NCI-H1092 (cell line): ENCODE measurements around the gene ZDHHC11.
A peak's percentile ranks its signal among the peaks of the same experiment; 100 is the strongest.

Experiments
- DNase-seq: peaks from one replicate; lab custom pipeline; 2025; lab: John Stamatoyannopoulos, UW

The ZDHHC11 gene

DNA sequence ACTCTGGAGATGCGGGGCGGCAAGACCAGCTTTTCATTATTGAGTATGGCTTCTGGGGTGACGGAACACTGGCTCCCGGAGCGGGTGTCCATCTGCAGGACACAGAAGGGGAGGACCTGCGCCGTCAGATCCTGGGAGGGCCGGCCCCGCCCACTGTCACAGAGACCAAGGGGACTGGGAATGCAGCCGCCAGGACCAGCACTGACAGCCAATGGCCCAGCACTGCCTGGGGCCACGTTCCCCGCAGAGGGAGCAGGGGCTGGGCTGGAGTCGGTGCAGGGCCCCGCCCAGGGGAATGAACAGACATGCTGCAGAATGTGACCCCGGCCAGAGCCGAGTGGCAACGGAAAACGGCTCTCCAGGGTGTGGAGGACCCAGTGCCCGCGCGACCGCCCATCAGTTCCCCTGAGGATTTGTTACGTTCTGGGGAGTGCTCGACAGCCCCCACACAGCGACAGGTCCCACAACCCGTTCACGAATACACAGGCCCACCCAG is at the start of gene ZDHHC11:
Gene ZDHHC11, minus strand, starts transcription at position 476 of the 496 bp plus-strand sequence. Its CDS starts 384 bp downstream, at position 92.
- no peak for DNase-seq

DNA sequence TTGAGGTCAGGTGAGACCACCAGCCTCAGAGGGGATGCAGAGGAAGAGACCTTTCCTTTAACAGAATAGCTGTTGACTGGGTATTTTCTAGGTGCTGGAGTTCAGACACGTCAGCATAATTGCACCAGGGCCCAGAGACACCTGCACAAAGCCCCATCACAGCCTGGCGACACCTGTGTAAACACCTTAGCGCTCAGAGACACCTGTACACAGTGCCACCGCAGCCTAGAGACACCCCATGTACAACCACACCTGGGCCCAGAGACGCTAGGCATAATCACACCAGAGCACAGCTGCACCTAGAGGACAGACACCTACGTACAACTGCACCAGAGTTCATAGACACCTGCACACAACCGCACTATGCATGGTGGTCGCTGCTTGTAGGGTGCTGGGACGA is 42.9 kb upstream of the ZDHHC11 start:
- DNase-seq: no peak

DNA sequence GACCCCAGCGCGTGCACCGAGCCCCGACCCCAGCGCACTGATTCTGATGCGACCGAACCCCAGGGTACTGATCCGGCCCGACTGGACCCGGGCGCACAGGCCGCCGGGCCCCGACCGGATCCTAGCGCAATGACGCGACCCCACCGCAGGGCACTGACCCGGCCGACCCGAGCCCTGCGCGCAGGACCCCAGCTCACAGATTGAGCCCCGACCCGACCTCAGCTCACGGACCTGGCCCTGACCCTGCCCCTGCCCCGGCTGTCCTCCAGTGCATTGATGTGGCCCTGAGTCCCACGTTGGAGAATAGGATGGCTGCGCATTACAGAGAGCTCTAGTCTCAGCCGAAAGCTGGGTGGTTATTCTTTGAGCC is 42.3 kb upstream of the ZDHHC11 start:
- no peak for DNase-seq

GRCh38 chr5:892394-893136 is 41.8 kb upstream of the ZDHHC11 start, which contains the start of the genes BRD9 and TRIP13:
TSS of gene BRD9 (minus strand) at chr5:892801. CDS start at chr5:892657, 144 bp downstream.
TSS of gene TRIP13 (plus strand) at chr5:892884. CDS start at chr5:892999, 115 bp downstream.
- peak; percentile 59 for DNase-seq

GRCh38 chr5:891837-892393 is 41.1 kb upstream of the ZDHHC11 start:
- DNase-seq: no peak

GRCh38 chr5:891117-891836 is 40.5 kb upstream of the ZDHHC11 start:
- no peak for DNase-seq

DNA sequence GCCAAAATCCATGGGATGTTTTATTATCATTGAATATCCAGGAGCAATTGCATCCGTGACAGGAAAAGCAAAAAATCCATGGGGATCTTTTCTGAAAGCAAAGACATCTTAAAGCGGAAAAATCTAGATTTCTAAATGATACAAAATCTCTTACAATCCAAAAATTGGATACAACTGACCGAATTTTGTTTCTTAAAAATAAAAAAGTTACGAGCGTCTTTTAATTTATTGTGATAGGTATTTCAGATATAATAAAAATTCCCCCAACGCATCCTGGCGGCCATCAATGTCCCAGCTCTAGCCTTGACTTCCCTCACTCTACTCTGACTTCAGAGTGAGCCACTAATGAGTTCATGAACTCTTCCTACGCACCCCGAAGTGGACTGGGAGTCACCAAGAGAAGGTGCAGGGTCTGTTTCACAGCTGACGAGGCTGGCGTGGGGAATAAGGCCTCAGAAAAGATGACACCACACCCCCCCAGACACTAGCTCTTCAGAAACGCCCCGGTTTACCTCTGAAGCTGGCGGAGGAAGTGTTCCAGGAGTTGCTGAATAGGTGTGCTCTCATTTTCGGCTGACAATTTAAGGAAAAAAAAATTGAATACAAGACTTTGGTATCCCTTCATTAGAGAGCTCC is 38.4 kb upstream of the ZDHHC11 start:
- DNase-seq: no peak

DNA sequence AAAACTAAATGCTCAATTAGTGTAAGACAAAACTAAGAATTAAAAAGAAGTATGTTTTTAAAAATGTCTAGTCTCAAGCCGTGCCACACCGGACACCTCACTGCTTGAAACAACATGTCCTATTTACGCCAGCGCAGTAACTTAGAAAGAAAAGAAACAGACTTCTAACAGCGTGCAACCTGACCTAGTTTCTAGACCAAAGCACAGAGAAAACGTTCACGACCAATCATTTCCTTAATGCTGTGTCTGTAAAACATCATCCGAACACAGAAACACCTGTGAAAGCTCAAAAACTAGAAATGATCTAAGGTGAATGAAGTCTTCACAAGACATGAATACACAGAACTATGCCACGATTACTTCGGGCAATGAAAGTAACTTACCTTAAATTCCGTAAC is 37.9 kb upstream of the ZDHHC11 start:
- no peak for DNase-seq

DNA sequence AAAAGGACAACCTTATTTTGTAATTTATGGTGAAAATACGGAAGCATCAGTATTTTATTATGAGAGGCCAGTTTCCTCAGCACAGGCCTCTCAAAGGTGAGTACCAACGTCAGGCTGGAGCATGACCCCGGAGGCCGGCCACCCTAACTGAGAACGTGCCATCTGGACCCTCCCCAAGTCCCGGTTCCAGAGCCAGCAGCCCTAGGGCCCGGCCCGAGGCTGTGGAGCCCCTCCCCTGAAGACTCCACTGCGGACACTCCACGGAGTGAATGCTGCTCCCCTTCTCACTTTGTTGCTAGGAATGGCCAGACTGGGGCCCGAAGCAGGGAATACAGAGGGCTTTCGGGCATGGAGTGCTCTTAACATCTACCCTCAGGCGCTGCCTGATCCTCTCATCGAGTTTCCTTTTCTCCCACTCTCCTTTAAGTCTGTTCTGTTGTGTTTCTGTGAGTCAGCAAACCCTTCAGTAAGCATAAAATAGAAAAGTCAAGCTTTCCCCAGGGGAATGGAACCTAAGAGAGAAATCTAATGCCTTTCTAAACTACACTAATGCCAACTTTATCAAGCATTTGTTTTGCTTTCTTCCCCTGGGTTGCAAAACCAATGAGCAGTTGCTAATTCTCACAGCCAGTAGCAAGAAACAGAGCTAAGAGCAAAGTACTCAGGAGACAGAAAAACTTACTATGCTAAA is 37.3 kb upstream of the ZDHHC11 start:
- no peak for DNase-seq

DNA sequence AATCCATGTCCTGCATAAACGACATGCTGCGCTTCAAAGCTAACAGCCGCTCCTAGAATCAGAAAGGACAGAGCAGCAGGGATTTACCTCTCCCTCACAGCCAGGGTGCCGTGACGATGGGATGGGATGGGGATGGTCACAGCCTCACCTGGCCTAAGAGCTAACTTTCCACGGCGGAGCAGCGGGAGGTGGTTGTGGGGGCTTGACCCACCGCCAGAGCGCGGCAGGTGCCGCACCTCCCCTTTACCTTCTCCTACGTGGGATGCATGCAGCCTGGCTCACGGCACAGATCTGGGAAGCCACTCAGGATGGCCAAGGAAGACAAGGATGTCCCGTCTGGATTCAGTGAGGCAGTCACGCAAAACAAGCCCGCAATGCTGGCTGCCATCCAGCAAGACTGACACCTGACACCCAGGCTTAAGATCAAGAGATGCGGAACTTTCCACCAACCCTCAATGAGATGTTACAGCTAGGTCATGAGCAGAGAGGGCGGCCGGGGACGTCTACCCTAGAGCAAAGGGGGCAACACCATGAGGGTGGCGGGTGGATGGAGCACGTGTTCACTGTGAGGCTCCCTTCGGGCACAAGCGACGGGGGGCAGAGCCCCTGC is 36.0 kb upstream of the ZDHHC11 start:
- DNase-seq: no peak

GRCh38 chr5:886036-886435 is 35.2 kb upstream of the ZDHHC11 start:
- DNase-seq: no peak

DNA sequence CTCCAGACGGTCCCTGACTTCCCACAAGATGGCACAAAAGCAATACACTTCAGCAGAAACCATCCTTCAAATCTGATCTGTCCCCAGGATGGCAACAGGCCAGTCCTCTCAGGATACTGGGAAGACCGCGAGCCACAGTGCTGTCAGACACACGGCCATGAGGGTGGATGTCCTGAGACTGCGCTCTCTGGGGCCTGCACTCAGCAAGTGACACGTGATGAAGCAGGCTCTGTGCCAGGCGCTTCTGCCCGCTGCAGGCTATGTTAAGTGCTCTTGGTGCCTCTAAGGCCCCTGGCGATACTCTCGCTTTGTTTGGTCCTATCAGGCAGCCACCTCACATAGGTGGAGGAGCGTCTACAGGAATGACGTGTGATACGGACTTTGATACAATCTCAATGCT is 34.7 kb upstream of the ZDHHC11 start:
- DNase-seq: peak; percentile 15

- no peak for DNase-seq
These were observed 34.3 kb upstream of the ZDHHC11 start for GRCh38 chr5:885127-885442.

- DNase-seq: no peak
These were observed 33.8 kb upstream of the ZDHHC11 start for GRCh38 chr5:884345-885126.

GRCh38 chr5:883475-884181 is 32.8 kb upstream of the ZDHHC11 start:
- DNase-seq: no peak

DNA sequence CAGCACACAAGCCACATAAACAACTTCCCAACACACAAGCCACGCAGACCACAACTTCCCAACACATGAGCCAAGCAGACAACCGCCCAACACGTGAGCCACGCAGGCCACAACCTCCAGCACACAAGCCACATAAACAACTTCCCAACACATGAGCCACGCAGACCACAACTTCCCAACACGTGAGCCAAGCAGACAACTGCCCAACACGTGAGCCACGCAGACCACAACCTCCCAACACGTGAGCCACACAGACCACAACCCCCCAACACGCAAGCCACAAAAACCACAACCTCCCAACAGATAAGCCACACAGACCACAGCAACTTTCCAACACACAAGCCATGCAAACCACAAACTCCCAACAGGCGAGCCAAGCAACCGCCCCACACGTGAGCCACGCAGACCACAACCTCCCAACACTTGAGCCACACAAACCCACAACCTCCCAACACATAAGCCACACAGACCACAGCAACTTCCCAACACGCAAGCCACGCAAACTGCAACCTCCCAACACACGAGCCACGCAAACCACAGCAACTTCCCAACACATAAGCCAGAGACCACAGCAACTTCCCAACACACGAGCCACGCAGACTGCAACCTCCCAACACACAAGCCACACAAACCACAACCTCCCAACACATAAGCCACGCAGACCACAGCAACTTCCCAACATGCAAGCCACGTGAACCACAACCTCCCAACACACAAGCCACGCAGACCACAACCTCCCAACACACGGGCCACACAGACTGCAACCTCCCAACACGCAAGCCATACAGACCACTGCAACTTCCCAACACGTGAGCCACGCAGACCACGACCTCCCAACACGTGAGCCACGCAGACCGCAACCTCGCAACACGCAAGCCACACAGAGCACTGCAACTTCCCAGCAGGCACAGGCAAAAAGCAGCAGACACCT is 31.7 kb upstream of the ZDHHC11 start:
- no peak for DNase-seq

GRCh38 chr5:881551-881935 is 30.8 kb upstream of the ZDHHC11 start:
- DNase-seq: no peak

- no peak for DNase-seq
These were observed 30.2 kb upstream of the ZDHHC11 start for GRCh38 chr5:880816-881550.
